ENCODE results near the gene AQP2.

GRCh38 chr12:49947593-49948226 is 2.8 kb upstream of the AQP2 start:
- TF ChIP-seq CTCF (IDR thresholded peaks at IDR 0.05) (no peak), POLR2AphosphoS5 (IDR thresholded peaks at IDR 0.05; ENCODE audit: low read depth, low read length) (no peak), REST (IDR thresholded peaks at IDR 0.05; ENCODE audit: insufficient read depth in 1 of 2, low read depth in 2 of 2, low read length in 1 of 2) (no peak), TCF7L2 (IDR thresholded peaks at IDR 0.05; ENCODE audit: low read depth, low read length) (no peak), SIN3A (IDR thresholded peaks at IDR 0.05; ENCODE audit: borderline replicate concordance, insufficient read depth, low read depth, low read length) (no peak)

All from Panc1 (cell line).